GM23338 (cell line): ENCODE data around the gene MBD2. TPM values are rescaled to one million over a fixed set of nuclear protein-coding genes. Genes with fewer than 3 reads are reported as not detected.

Source experiments
- ATAC-seq: fragments of 200-7000 bp; cut with Tn5 transposase; 3 replicates; pipeline ENCODE4 v1.9.1; 2020
- DNase-seq: peaks from one replicate; pipeline ENCODE4 v3.0.0-alpha.2; 2015; ENCODE audit warnings: low spot score
- H2AFZ ChIP-seq: fragments of 200-600 bp; sonication (generic); 2 replicates; pipeline ENCODE4 v1.8.0; 2016; ENCODE audit warnings: antibody characterized with exemption, mild to moderate bottlenecking, moderate library complexity
- H3F3A ChIP-seq: fragments of 200-600 bp; sonication (generic); replicated peaks from 2 replicates; pipeline ENCODE4 v1.8.0; 2017; ENCODE audit warnings: antibody characterized with exemption, mixed run types, low read depth
- H3K27ac ChIP-seq: fragments of 200-600 bp; sonication (generic); 2 replicates; pipeline ENCODE4 v1.6.1; 2016; ENCODE audit warnings: low read depth
- H3K27me3 ChIP-seq: fragments of 200-600 bp; sonication (generic); 2 replicates; pipeline ENCODE4 v1.8.0; 2016; ENCODE audit warnings: mild to moderate bottlenecking, mixed run types, moderate library complexity; ENCODE audit not compliant: insufficient read depth
- H3K36me3 ChIP-seq: fragments of 200-600 bp; sonication (generic); 2 replicates; pipeline ENCODE4 v1.8.0; 2016; ENCODE audit warnings: mild to moderate bottlenecking; ENCODE audit not compliant: insufficient read depth
- H3K4me1 ChIP-seq: fragments of 200-600 bp; sonication (generic); 2 replicates; pipeline ENCODE4 v1.8.0; 2016; ENCODE audit warnings: mild to moderate bottlenecking, moderate library complexity; ENCODE audit not compliant: insufficient read depth
- H3K4me2 ChIP-seq: fragments of 200-600 bp; sonication (generic); 2 replicates; pipeline ENCODE4 v1.7.1; 2017; ENCODE audit warnings: mixed run types
- H3K4me3 ChIP-seq: fragments of 200-600 bp; sonication (generic); 2 replicates; pipeline ENCODE4 v1.6.1; 2016; ENCODE audit warnings: mixed run types
- H3K79me2 ChIP-seq: fragments of 200-600 bp; sonication (generic); replicated peaks from 2 replicates; pipeline ENCODE4 v1.8.0; 2017; ENCODE audit warnings: mild to moderate bottlenecking; ENCODE audit not compliant: insufficient read depth
- H3K9me2 ChIP-seq: fragments of 200-600 bp; sonication (generic); 2 replicates; pipeline ENCODE4 v1.8.0; 2017; ENCODE audit not compliant: insufficient read depth
- H4K20me1 ChIP-seq: fragments of 200-600 bp; sonication (generic); replicated peaks from 2 replicates; pipeline ENCODE4 v1.8.0; 2017; ENCODE audit warnings: mild to moderate bottlenecking; ENCODE audit not compliant: insufficient read depth
- H3K27ac Mint-ChIP-seq: 2 replicates; pipeline ENCODE4 v1.8.0; 2020; ENCODE audit warnings: inconsistent platforms, mild to moderate bottlenecking, moderate library complexity, mixed read lengths
- H3K27me3 Mint-ChIP-seq: 3 replicates; pipeline ENCODE4 v1.8.0; 2022; ENCODE audit warnings: low read depth, mild to moderate bottlenecking, moderate library complexity, mixed read lengths, inconsistent platforms; ENCODE audit not compliant: insufficient read depth, poor library complexity
- H3K36me3 Mint-ChIP-seq: 3 replicates; pipeline ENCODE4 v1.8.0; 2021; ENCODE audit warnings: low read depth, mild to moderate bottlenecking, inconsistent platforms, moderate library complexity, mixed read lengths
- H3K4me1 Mint-ChIP-seq: 3 replicates; pipeline ENCODE4 v1.8.0; 2020; ENCODE audit warnings: mild to moderate bottlenecking, inconsistent platforms, mixed read lengths
- H3K4me3 Mint-ChIP-seq: 3 replicates; pipeline ENCODE4 v1.8.0; 2021; ENCODE audit warnings: moderate library complexity, mild to moderate bottlenecking, inconsistent platforms, mixed read lengths
- H3K9me3 Mint-ChIP-seq: 3 replicates; pipeline ENCODE4 v1.8.0; 2020; ENCODE audit warnings: moderate library complexity, mild to moderate bottlenecking, inconsistent platforms, mixed read lengths
- JUNB ChIP-seq: IDR thresholded peaks from one replicate; pipeline ENCODE4 v1.6.1; 2016; ENCODE audit warnings: antibody characterized with exemption; ENCODE audit not compliant: unreplicated experiment
- NANOG ChIP-seq: IDR thresholded peaks from 2 replicates; pipeline ENCODE4 v1.6.1; 2016; ENCODE audit warnings: antibody characterized with exemption, borderline replicate concordance
- POLR2AphosphoS5 ChIP-seq: IDR thresholded peaks from 2 replicates; pipeline ENCODE4 v1.6.1; 2016; ENCODE audit warnings: antibody characterized with exemption, low read depth
- STAT1 ChIP-seq: IDR thresholded peaks from one replicate; pipeline ENCODE4 v1.6.1; 2016; ENCODE audit warnings: antibody characterized with exemption; ENCODE audit not compliant: unreplicated experiment
- ZNF462 ChIP-seq: fragments of 250-450 bp; sonication (Bioruptor Pico); IDR thresholded peaks from 2 replicates; pipeline ENCODE4 v1.5.0; 2020; ENCODE audit warnings: mild to moderate bottlenecking, moderate library complexity
- polyA plus RNA-seq: library from polyadenylated mRNA; unstranded; fragments of >200 nt; fragmentation: Nextera tagmentation; extraction: Ambion mirVana; gene quantifications from 2 replicates; pipeline ENCODE4 v1.2.1, GENCODE V29; 2016
- total RNA-seq: library from RNA; depleted of rRNA; stranded (reverse); fragments of >200 nt; shearing (Covaris generic); gene quantifications from 2 replicates; pipeline ENCODE4 v1.2.3, GENCODE V29; 2014
- TF ChIP-seq, protein P1 (sequence below): IDR thresholded peaks from 2 replicates; pipeline ENCODE4 v1.6.1; 2016; ENCODE audit warnings: antibody characterized with exemption
- TF ChIP-seq, protein P2 (sequence below), 2 experiments: fragments of 200-600 bp in 1 of 2; sonication (generic) in 1 of 2; conservative IDR thresholded peaks; 2 replicates each; pipeline versions ENCODE4 v1.5.1 to v1.6.1; 2016 to 2017; ENCODE audit warnings: antibody characterized with exemption in 2 of 2, low read depth in 2 of 2, mild to moderate bottlenecking in 2 of 2, moderate library complexity in 1 of 2
- TF ChIP-seq, protein P3 (sequence below): IDR thresholded peaks from one replicate; pipeline ENCODE4 v1.6.1; 2018; ENCODE audit warnings: antibody characterized with exemption; ENCODE audit not compliant: unreplicated experiment

Gene MBD2
- total and polyA plus RNA-seq, 2 experiments from 2014 or later = 11.2 to 39.2 TPM

DNA sequence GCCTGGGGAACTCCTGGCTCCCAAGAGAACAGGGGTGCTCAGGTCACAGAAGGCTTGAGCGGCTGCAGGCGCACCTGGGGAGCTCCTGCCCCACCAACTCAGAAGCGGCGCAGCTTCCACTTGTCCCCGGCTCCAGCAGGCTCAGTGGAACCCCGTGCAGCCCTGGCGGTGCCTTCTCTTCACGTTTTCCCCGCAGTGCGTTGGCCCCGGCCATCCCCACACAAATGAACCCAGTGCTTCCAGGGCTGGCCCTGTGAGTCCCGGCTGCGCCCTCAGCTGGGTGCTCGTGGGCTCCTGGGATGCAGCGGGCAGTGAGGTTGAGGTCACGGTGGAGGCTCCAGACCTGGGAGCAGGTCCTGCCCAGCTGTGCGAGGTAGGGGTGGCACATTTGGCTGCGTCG lies 17.9 kb upstream of the MBD2 start:
- Mint-ChIP-seq H3K4me3 (no peak overlapping the region), H3K36me3 (no peaks in the 10 kb centered on the region), H3K9me3 (peaks cover 2% of the 10 kb centered on the region; the same call in 1 of the 3 replicates), H3K27ac (no peak overlapping the region), H3K27me3 (peaks cover 12% of the 10 kb centered on the region), H3K4me1 (peaks cover 24% of the 10 kb centered on the region)
- no peaks in the 10 kb centered on the region for H3K27me3 ChIP-seq
- H4K20me1 ChIP-seq = no peaks in the 10 kb centered on the region
- peak overlapping the region; percentile 67 for H2AFZ ChIP-seq
- no peak for ATAC-seq
- no peak overlapping the region for H3K4me2 ChIP-seq
- peaks cover 5% of the 10 kb centered on the region; the same call in 1 of the 2 replicates for H3K4me1 ChIP-seq
- DNase-seq = no peak
- no peaks in the 10 kb centered on the region for H3K79me2 ChIP-seq
- H3K36me3 ChIP-seq = no peaks in the 10 kb centered on the region
- no peak overlapping the region for H3K27ac ChIP-seq
- no peaks in the 10 kb centered on the region for H3F3A ChIP-seq
- no peak overlapping the region for H3K4me3 ChIP-seq
- TF ChIP-seq JUNB (no peak), STAT1 (no peak)
- TF ChIP-seq, protein P1, sequence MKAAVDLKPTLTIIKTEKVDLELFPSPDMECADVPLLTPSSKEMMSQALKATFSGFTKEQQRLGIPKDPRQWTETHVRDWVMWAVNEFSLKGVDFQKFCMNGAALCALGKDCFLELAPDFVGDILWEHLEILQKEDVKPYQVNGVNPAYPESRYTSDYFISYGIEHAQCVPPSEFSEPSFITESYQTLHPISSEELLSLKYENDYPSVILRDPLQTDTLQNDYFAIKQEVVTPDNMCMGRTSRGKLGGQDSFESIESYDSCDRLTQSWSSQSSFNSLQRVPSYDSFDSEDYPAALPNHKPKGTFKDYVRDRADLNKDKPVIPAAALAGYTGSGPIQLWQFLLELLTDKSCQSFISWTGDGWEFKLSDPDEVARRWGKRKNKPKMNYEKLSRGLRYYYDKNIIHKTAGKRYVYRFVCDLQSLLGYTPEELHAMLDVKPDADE = no peak
- no peaks in the 10 kb centered on the region for H3K9me2 ChIP-seq

- Histone ChIP-seq H4K20me1 (no peaks in the 10 kb centered on the region), H3K27ac (no peak overlapping the region), H3K4me3 (no peak overlapping the region), H2AFZ (peak overlapping the region; percentile 81), H3K79me2 (no peaks in the 10 kb centered on the region), H3K36me3 (no peaks in the 10 kb centered on the region), H3F3A (no peaks in the 10 kb centered on the region), H3K4me2 (no peak overlapping the region), H3K4me1 (peaks cover 5% of the 10 kb centered on the region; the same call in 1 of the 2 replicates), H3K9me2 (no peaks in the 10 kb centered on the region), H3K27me3 (no peaks in the 10 kb centered on the region)
- Mint-ChIP-seq H3K27me3 (peaks cover 5% of the 10 kb centered on the region), H3K36me3 (no peaks in the 10 kb centered on the region), H3K27ac (no peak overlapping the region), H3K4me3 (no peak overlapping the region), H3K9me3 (peaks cover 2% of the 10 kb centered on the region; the same call in 1 of the 3 replicates), H3K4me1 (peaks cover 15% of the 10 kb centered on the region)
- ATAC-seq (no peak; the same call in 2 of the 3 replicates), DNase-seq (no peak)
- TF ChIP-seq, protein P1 = no peak
- TF ChIP-seq ZNF462 (CRISPR knock-in tag) (no peak), POLR2AphosphoS5 (no peak), NANOG (no peak)
- TF ChIP-seq, protein P2, sequence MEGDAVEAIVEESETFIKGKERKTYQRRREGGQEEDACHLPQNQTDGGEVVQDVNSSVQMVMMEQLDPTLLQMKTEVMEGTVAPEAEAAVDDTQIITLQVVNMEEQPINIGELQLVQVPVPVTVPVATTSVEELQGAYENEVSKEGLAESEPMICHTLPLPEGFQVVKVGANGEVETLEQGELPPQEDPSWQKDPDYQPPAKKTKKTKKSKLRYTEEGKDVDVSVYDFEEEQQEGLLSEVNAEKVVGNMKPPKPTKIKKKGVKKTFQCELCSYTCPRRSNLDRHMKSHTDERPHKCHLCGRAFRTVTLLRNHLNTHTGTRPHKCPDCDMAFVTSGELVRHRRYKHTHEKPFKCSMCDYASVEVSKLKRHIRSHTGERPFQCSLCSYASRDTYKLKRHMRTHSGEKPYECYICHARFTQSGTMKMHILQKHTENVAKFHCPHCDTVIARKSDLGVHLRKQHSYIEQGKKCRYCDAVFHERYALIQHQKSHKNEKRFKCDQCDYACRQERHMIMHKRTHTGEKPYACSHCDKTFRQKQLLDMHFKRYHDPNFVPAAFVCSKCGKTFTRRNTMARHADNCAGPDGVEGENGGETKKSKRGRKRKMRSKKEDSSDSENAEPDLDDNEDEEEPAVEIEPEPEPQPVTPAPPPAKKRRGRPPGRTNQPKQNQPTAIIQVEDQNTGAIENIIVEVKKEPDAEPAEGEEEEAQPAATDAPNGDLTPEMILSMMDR (conservative IDR thresholded peaks at IDR 0.05; ENCODE audit: low read depth in 2 of 2) = no peak
- TF ChIP-seq, protein P3, sequence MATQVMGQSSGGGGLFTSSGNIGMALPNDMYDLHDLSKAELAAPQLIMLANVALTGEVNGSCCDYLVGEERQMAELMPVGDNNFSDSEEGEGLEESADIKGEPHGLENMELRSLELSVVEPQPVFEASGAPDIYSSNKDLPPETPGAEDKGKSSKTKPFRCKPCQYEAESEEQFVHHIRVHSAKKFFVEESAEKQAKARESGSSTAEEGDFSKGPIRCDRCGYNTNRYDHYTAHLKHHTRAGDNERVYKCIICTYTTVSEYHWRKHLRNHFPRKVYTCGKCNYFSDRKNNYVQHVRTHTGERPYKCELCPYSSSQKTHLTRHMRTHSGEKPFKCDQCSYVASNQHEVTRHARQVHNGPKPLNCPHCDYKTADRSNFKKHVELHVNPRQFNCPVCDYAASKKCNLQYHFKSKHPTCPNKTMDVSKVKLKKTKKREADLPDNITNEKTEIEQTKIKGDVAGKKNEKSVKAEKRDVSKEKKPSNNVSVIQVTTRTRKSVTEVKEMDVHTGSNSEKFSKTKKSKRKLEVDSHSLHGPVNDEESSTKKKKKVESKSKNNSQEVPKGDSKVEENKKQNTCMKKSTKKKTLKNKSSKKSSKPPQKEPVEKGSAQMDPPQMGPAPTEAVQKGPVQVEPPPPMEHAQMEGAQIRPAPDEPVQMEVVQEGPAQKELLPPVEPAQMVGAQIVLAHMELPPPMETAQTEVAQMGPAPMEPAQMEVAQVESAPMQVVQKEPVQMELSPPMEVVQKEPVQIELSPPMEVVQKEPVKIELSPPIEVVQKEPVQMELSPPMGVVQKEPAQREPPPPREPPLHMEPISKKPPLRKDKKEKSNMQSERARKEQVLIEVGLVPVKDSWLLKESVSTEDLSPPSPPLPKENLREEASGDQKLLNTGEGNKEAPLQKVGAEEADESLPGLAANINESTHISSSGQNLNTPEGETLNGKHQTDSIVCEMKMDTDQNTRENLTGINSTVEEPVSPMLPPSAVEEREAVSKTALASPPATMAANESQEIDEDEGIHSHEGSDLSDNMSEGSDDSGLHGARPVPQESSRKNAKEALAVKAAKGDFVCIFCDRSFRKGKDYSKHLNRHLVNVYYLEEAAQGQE = no peak
These were observed 17.0 kb upstream of the MBD2 start for GRCh38 chr18:54241483-54241882.
